ENCODE results near the gene NIT1. TPM values are rescaled to one million over a fixed set of nuclear protein-coding genes. Genes with fewer than 3 reads are reported as not detected.
A peak's percentile ranks its signal among the peaks of the same experiment; 100 is the strongest.

NIT1 gene
- total RNA-seq (10 to 100 TPM; 38.7 to 40.2 TPM), polyA plus RNA-seq (ENCODE audit: insufficient read length in 6 of 6) (10 to 100 TPM; 40.7 to 44.6 (median 41.6) TPM)
- long read RNA-seq, donor 1, transcript NIT1-216 (6 exons, 1,351 nt) = minor isoform, 5 of 65 reads
- long read RNA-seq, donor 1, transcript NIT1-203 (7 exons, 1,362 nt) = major isoform, 12 of 65 reads
- long read RNA-seq, donor 1, partial matches to known transcripts = 34 of 65 reads
- long read RNA-seq, donor 1, other reads (novel, unspliced or antisense) = 13 of 65 reads
- long read RNA-seq, donor 2, partial matches to known transcripts = 0 of 25 reads
- long read RNA-seq, donor 2, other reads (novel, unspliced or antisense) = 16 of 25 reads
- long read RNA-seq, donor 3, transcript NIT1-203 (7 exons, 1,362 nt) = major isoform, 7 of 8 reads
- long read RNA-seq, donor 3, partial matches to known transcripts = 0 of 8 reads
- long read RNA-seq, donor 3, other reads (novel, unspliced or antisense) = 0 of 8 reads
- long read RNA-seq, donor 4, transcript NIT1-203 (7 exons, 1,362 nt) = major isoform, 33 of 45 reads
- long read RNA-seq, donor 4, partial matches to known transcripts = 2 of 45 reads
- long read RNA-seq, donor 4, other reads (novel, unspliced or antisense) = 8 of 45 reads
- long read RNA-seq, donor 5, transcript NIT1-203 (7 exons, 1,362 nt) = major isoform, 9 of 34 reads
- long read RNA-seq, donor 5, partial matches to known transcripts = 20 of 34 reads
- long read RNA-seq, donor 5, other reads (novel, unspliced or antisense) = 0 of 34 reads
- long read RNA-seq, donor 6, transcript NIT1-216 (6 exons, 1,351 nt) = minor isoform, 5 of 18 reads
- long read RNA-seq, donor 6, transcript NIT1-203 (7 exons, 1,362 nt) = major isoform, 6 of 18 reads
- long read RNA-seq, donor 6, partial matches to known transcripts = 0 of 18 reads
- long read RNA-seq, donor 6, other reads (novel, unspliced or antisense) = 5 of 18 reads
- long read RNA-seq, donor 7, transcript NIT1-216 (6 exons, 1,351 nt) = major isoform, 7 of 9 reads
- long read RNA-seq, donor 7, partial matches to known transcripts = 0 of 9 reads
- long read RNA-seq, donor 7, other reads (novel, unspliced or antisense) = 0 of 9 reads
- long read RNA-seq, donor 8, transcript NIT1-203 (7 exons, 1,362 nt) = major isoform, 5 of 30 reads
- long read RNA-seq, donor 8, partial matches to known transcripts = 20 of 30 reads
- long read RNA-seq, donor 8, other reads (novel, unspliced or antisense) = 0 of 30 reads
- long read RNA-seq, donor 9 = 0 reads
- long read RNA-seq, donor 10, transcript NIT1-203 (7 exons, 1,362 nt) = major isoform, 28 of 37 reads
- long read RNA-seq, donor 10, partial matches to known transcripts = 1 of 37 reads
- long read RNA-seq, donor 10, other reads (novel, unspliced or antisense) = 7 of 37 reads
- long read RNA-seq, donor 11, transcript NIT1-203 (7 exons, 1,362 nt) = major isoform, 9 of 19 reads
- long read RNA-seq, donor 11, transcript NIT1-216 (6 exons, 1,351 nt) = major isoform, 9 of 19 reads
- long read RNA-seq, donor 11, partial matches to known transcripts = 0 of 19 reads
- long read RNA-seq, donor 11, other reads (novel, unspliced or antisense) = 0 of 19 reads
- long read RNA-seq, donor 12, transcript NIT1-203 (7 exons, 1,362 nt) = major isoform, 8 of 24 reads
- long read RNA-seq, donor 12, partial matches to known transcripts = 13 of 24 reads
- long read RNA-seq, donor 12, other reads (novel, unspliced or antisense) = 0 of 24 reads

DNA sequence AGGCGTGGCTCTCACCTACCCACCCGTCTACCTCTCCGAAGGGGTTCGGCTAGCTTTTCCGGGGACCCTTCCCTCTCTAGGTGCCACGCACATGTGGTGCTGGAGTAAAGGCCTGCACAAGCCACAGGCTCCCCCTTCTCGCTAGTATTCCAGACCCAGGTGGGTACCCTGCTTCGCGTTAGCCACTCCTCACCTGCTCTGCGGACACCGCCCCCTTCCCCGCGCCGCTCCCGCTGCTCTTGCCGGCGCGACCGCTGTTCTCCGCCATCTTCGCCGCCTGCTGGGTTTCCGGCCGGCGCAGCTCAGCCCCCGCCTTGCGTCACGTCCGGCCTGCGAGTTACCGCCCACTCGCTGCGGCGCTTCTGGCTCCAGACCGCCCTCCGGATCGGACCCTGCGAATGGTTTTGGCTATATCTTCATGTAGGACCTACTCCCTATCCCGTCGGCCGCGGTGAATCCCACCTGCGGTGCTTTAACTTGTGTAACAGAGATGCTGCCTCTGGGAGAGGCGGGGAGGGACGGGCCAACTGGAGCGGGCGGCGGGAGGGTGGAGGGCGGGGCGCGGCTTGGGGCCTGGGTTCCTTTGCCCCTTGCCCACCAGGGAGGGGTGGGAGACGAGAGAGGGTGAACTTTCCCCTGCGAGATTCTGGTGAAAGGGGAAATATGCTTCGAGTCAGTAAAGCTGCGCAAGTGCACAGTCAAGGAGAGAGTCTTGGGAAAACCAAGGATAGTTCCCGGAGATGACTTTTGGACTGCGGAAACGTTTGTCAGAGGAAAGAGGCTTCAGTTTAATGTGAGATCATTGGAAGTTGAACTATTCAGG, at the start of gene NIT1, which contains the start of gene PFDN2:
Gene NIT1, plus strand, starts transcription at position 347 of the 823 bp plus-strand sequence. Its CDS starts 72 bp downstream, at position 419.
Gene PFDN2, minus strand, starts transcription at position 279 of the 823 bp plus-strand sequence. Its CDS starts 11 bp downstream, at position 268.
- H3K36me3 ChIP-seq = peaks cover 0 to 33% of the 10 kb centered on the region in 2 donors
- ATAC-seq (peak; percentile 94), DNase-seq (peak; percentile 88 to 96 (median 90))
- no peak for TF ChIP-seq CTCF (IDR thresholded peaks at IDR 0.05)
- H3K4me1 ChIP-seq = peaks cover 26 to 90% of the 10 kb centered on the region in 2 donors
- H3K27me3 ChIP-seq = no peaks in the 10 kb centered on the region
- intact Hi-C loops (cut with DNase I) = no loop called here
- H3K4me3 ChIP-seq = peak within 1 kb of the TSS; percentile 92 to 98
- no peaks in the 10 kb centered on the region for H3K9me3 ChIP-seq
- peak within 1 kb of the TSS; percentile 90 to 91 for H3K27ac ChIP-seq

DNA sequence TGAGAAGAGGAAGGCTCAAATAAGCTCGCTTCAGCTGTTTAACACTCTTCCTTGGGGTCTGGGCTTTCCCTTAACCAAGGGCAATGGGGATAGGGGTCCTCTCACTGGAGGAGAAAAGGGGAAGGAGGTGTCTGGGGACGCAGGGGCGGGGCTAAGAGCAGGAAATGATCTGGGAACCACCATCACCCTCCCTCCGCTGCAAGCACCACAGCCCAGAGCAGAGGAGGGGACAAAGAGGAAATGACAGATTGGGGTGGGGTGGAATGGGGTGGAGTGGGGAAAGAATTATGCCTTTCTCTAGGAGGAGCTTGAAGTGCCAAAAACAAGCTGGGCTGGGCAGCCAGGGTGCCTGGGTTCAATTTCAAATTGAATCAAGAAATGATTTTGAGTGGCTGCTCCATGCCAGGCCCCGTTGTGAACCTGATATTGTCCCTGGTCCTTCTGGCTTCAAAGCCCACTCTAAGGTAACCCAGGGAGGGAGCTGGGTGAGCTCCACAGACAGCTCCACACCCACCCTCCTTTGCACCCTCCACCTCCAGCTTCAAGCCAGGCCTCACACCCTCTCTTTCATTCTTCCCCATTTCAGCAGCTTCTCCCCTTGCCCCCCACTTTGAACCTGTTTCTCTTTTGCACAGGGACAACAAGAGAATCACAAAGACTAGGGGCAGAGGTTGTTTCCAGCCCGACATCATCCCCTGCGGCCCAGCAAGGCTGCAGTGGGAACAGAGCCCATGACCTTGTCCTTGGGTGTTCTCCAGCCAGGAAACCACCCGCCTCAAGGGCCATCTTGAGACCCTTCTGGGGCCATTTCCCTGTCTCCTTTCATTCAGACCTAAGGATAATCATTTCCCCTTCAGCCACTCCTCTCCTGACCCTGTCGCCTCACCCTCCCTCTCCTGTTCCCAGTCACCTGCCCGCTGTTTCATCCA, 49.3 kb upstream of the NIT1 start:
- no peaks in the 10 kb centered on the region for H3K36me3 ChIP-seq
- no peak for TF ChIP-seq CTCF (IDR thresholded peaks at IDR 0.05)
- H3K4me3 ChIP-seq = peak overlapping the region; percentile 21 to 64
- peak; percentile 83 for ATAC-seq
- no peaks in the 10 kb centered on the region for H3K9me3 ChIP-seq
- intact Hi-C loops (cut with DNase I) = no loop called here
- peak in 2 of 4 donors; percentile 84 to 91 for DNase-seq
- H3K27ac ChIP-seq = peak overlapping the region; percentile 81 to 98
- H3K4me1 ChIP-seq = peaks cover 0 to 55% of the 10 kb centered on the region in 2 donors
- H3K27me3 ChIP-seq = no peaks in the 10 kb centered on the region

GRCh38 chr1:161069241-161069640, 48.7 kb upstream of the NIT1 start:
- H3K9me3 ChIP-seq = no peaks in the 10 kb centered on the region
- H3K4me1 ChIP-seq = peaks cover 0 to 55% of the 10 kb centered on the region in 2 donors
- H3K4me3 ChIP-seq = peak overlapping the region; percentile 21 to 64
- H3K27me3 ChIP-seq = no peaks in the 10 kb centered on the region
- no peaks in the 10 kb centered on the region for H3K36me3 ChIP-seq
- H3K27ac ChIP-seq = peak overlapping the region; percentile 81 to 98
- intact Hi-C loops (cut with DNase I) = no loop called here
- TF ChIP-seq CTCF (IDR thresholded peaks at IDR 0.05) = no peak
- DNase-seq (no peak), ATAC-seq (no peak)
